CD8-positive, alpha-beta memory T cell (primary cell): Measurements from ENCODE around the gene NYAP1. TPM values are rescaled to one million over a fixed set of nuclear protein-coding genes. Genes with fewer than 3 reads are reported as not detected.
A peak's percentile ranks its signal among the peaks of the same experiment; 100 is the strongest.
"Not testable (repeated sequence)": the region's sequence is repeated elsewhere in the genome, so short reads cannot be mapped to it uniquely, and the experiment has no call there.

Experiments used
- CTCF ChIA-PET: fragments of 350-600 bp; sonication (Branson Sonifier 250); formaldehyde crosslinking; loops from one replicate; lab custom pipeline; 2021; ENCODE audit warnings: antibody characterized with exemption; lab: Charles Lee
- POLR2A ChIA-PET: fragments of 350-600 bp; sonication (Branson Sonifier 250); formaldehyde crosslinking; loops from one replicate; lab custom pipeline; 2021; ENCODE audit warnings: antibody characterized with exemption; lab: Charles Lee
- DNase-seq, 5 donors: peaks; one replicate each; pipeline versions ENCODE4 v3.0.0 to v3.0.0-alpha.2; 2020 to 2022; ENCODE audit warnings: mixed read lengths in 1 of 5
- H3K27ac ChIP-seq: one replicate; pipeline ENCODE4 v1.7.0; 2013; ENCODE audit warnings: low read depth, mild to moderate bottlenecking, low read length, moderate library complexity
- H3K27me3 ChIP-seq: 2 replicates; pipeline ENCODE4 v1.7.0; 2013; ENCODE audit warnings: low read length, mild to moderate bottlenecking; ENCODE audit not compliant: insufficient read depth, poor library complexity, severe bottlenecking
- H3K36me3 ChIP-seq: 2 replicates; pipeline ENCODE4 v1.7.0; 2013; ENCODE audit warnings: mild to moderate bottlenecking, low read length, moderate library complexity; ENCODE audit not compliant: insufficient read depth
- H3K4me1 ChIP-seq: 2 replicates; pipeline ENCODE4 v1.7.0; 2013; ENCODE audit warnings: mild to moderate bottlenecking, low read length, moderate library complexity; ENCODE audit not compliant: insufficient read depth
- H3K4me3 ChIP-seq: 2 replicates; pipeline ENCODE4 v1.7.0; 2013; ENCODE audit warnings: mild to moderate bottlenecking, low read length
- H3K9me3 ChIP-seq: 2 replicates; pipeline ENCODE4 v1.7.0; 2013; ENCODE audit warnings: mild to moderate bottlenecking, low read length
- H3K27ac Mint-ChIP-seq, 8 donors: one replicate each; pipeline ENCODE4 v1.8.0; 2020 to 2021; ENCODE audit warnings: mixed read lengths in 8 of 8, mild to moderate bottlenecking in 6 of 8, inconsistent platforms in 3 of 8, moderate library complexity in 3 of 8
- H3K27me3 Mint-ChIP-seq, 2 donors: one replicate each; pipeline ENCODE4 v1.8.0; 2020 to 2021; ENCODE audit warnings: mixed read lengths in 2 of 2, mild to moderate bottlenecking in 1 of 2, moderate library complexity in 1 of 2
- H3K36me3 Mint-ChIP-seq, 3 donors: one replicate each; pipeline ENCODE4 v1.8.0; 2020 to 2021; ENCODE audit warnings: mixed read lengths in 3 of 3, inconsistent platforms in 1 of 3, mild to moderate bottlenecking in 1 of 3
- H3K4me1 Mint-ChIP-seq, 3 donors: one replicate each; pipeline ENCODE4 v1.8.0; 2020 to 2021; ENCODE audit warnings: mixed read lengths in 3 of 3, inconsistent platforms in 1 of 3, mild to moderate bottlenecking in 1 of 3
- H3K4me3 Mint-ChIP-seq, 7 donors: one replicate each; pipeline ENCODE4 v1.8.0; 2020 to 2021; ENCODE audit warnings: mixed read lengths in 7 of 7, mild to moderate bottlenecking in 6 of 7, moderate library complexity in 4 of 7, inconsistent platforms in 2 of 7
- H3K9me3 Mint-ChIP-seq, 5 donors: one replicate each; pipeline ENCODE4 v1.8.0; 2020 to 2022; ENCODE audit warnings: mixed read lengths in 5 of 5, mild to moderate bottlenecking in 3 of 5, moderate library complexity in 2 of 5, inconsistent platforms in 1 of 5
- polyA plus RNA-seq: library from polyadenylated mRNA; unstranded; fragments of 300-500 nt; fragmentation: Illumina TruSeq; gene quantifications from one replicate; pipeline ENCODE4 v1.2.3, GENCODE V29; 2021
- total RNA-seq, 2 experiments: library from RNA; stranded (reverse); gene quantifications; one replicate each; pipeline ENCODE4 v1.2.3, GENCODE V29; 2021

The NYAP1 gene
- total and polyA plus RNA-seq, 3 experiments from 2014 or later = 0.13 to 0.18 TPM; not detected in 1

GRCh38 chr7:100536695-100537094 is 53.0 kb downstream of the NYAP1 start:
- H3K27me3 Mint-ChIP-seq, H3K36me3 Mint-ChIP-seq, H3K27ac ChIP-seq, H3K27me3 ChIP-seq, H3K27ac Mint-ChIP-seq, H3K4me3 ChIP-seq, DNase-seq, H3K4me3 Mint-ChIP-seq, H3K36me3 ChIP-seq, H3K9me3 ChIP-seq, H3K9me3 Mint-ChIP-seq: not testable (repeated sequence)
- POLR2A ChIA-PET = interaction anchor here (1.0 kb wide), 1 partner anchor 29 kb away, joined by 8 read pairs; no protein-coding TSS in a partner anchor
- peaks cover 25% of the 10 kb centered on the region for H3K4me1 ChIP-seq
- H3K4me1 Mint-ChIP-seq = peaks cover 26 to 31% (median 28%) of the 10 kb centered on the region in 3 donors
- CTCF ChIA-PET = interaction anchor here (1.3 kb wide), 1 partner anchor 86 kb away, joined by 4 read pairs; no protein-coding TSS in a partner anchor

GRCh38 chr7:100538348-100538653 is 54.6 kb downstream of the NYAP1 start:
- no peaks in the 10 kb centered on the region for H3K9me3 ChIP-seq
- DNase-seq = no peak
- peak overlapping the region; percentile 63 for H3K4me3 ChIP-seq
- H3K4me1 ChIP-seq = peaks cover 40% of the 10 kb centered on the region
- H3K27ac ChIP-seq = peak overlapping the region; percentile 64
- Mint-ChIP-seq H3K27me3 (peaks cover 0 to 1% of the 10 kb centered on the region in 2 donors), H3K4me1 (peaks cover 41 to 47% (median 44%) of the 10 kb centered on the region in 3 donors), H3K36me3 (peaks cover 0 to 6% (median 3%) of the 10 kb centered on the region in 3 donors), H3K9me3 (no peaks in the 10 kb centered on the region), H3K4me3 (peak overlapping the region; percentile 92 to 99 (median 96)), H3K27ac (peak overlapping the region; percentile 60 to 98 (median 92))
- POLR2A ChIA-PET = interaction anchor here (0.6 to 2.1 kb wide), 9 partner anchors 11 to 108 kb away, joined by 3 to 18 read pairs (median 6); partner anchors contain the start of genes FBXO24, LRCH4 and MEPCE
- CTCF ChIA-PET = interaction anchor here (1.4 to 2.8 kb wide), 5 partner anchors 11 to 56 kb away, joined by 3 to 17 read pairs (median 5); no protein-coding TSS in a partner anchor
- H3K27me3 ChIP-seq = no peaks in the 10 kb centered on the region
- H3K36me3 ChIP-seq = no peaks in the 10 kb centered on the region

DNA sequence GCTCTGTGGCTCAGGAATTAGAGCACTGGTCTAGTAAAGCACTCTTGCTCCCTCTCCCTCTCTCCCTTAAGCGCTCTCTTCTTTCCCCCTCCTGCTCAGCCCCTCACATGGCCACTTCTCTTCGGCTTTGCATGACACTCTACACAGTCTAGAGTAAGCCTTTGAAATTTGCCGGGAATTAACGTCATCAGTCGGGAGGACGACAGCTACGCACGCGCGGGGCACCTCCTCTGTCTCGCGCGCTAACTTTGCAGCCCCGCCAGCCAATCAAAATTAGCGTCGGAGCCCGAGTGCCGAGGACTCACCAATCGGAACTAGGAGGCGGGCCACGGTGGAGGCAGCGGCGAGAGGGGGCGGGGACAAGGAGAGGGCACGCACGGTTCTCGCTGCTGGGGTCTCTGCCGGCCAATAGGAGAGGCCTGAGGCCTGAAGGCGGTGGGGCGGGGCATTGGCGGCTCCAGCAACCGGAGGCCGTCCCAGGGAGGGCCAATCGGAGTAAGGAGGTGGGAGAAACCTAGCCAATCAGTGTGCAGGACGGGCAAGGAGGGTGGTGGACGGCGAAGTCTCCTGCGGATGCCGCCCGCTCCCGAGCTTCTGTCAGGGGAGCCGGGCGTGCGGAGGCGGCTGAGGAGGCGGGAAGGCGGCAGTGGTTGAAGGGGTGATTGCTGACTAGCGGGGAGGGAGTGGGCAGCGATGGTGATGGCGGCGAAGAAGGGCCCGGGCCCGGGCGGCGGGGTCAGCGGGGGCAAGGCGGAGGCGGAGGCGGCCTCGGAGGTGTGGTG is 55.1 kb downstream of the NYAP1 start, which contains the start of gene AGFG2:
AGFG2 (plus strand) TSS at position 550 of the 782 bp plus-strand sequence; CDS start at position 694, 144 bp downstream.
- Mint-ChIP-seq H3K36me3 (peaks cover 0 to 6% (median 3%) of the 10 kb centered on the region in 3 donors), H3K4me1 (peaks cover 47 to 52% (median 50%) of the 10 kb centered on the region in 3 donors), H3K9me3 (no peaks in the 10 kb centered on the region), H3K27ac (peak within 1 kb of the TSS; percentile 87 to 98 (median 92)), H3K4me3 (peak within 1 kb of the TSS; percentile 95 to 99 (median 96)), H3K27me3 (peaks cover 0 to 1% of the 10 kb centered on the region in 2 donors)
- Histone ChIP-seq H3K4me3 (peak within 1 kb of the TSS; percentile 79), H3K27me3 (no peaks in the 10 kb centered on the region), H3K27ac (peak within 1 kb of the TSS; percentile 64), H3K36me3 (no peaks in the 10 kb centered on the region), H3K4me1 (peaks cover 45% of the 10 kb centered on the region), H3K9me3 (no peaks in the 10 kb centered on the region)
- POLR2A ChIA-PET = interaction anchor here (0.6 to 2.1 kb wide), 11 partner anchors 10 to 136 kb away, joined by 3 to 18 read pairs (median 5); partner anchors contain the start of genes FBXO24, LRCH4, MEPCE and TSC22D4
- peak; percentile 100 for DNase-seq
- CTCF ChIA-PET = interaction anchor here (0.7 to 2.8 kb wide), 7 partner anchors 10 to 63 kb away, joined by 3 to 17 read pairs (median 5); no protein-coding TSS in a partner anchor

- no peaks in the 10 kb centered on the region for H3K9me3 ChIP-seq
- H3K36me3 ChIP-seq = no peaks in the 10 kb centered on the region
- Mint-ChIP-seq H3K27me3 (peaks cover 0 to 1% of the 10 kb centered on the region in 2 donors), H3K4me1 (peaks cover 53 to 59% (median 56%) of the 10 kb centered on the region in 3 donors), H3K27ac (peak overlapping the region in 7 of 8 donors; percentile 77 to 93 (median 91)), H3K4me3 (peak overlapping the region; percentile 95 to 99 (median 96)), H3K36me3 (peaks cover 0 to 6% (median 3%) of the 10 kb centered on the region in 3 donors), H3K9me3 (no peaks in the 10 kb centered on the region)
- H3K27me3 ChIP-seq = no peaks in the 10 kb centered on the region
- CTCF ChIA-PET = interaction anchor here (0.7 to 2.8 kb wide), 6 partner anchors 10 to 64 kb away, joined by 3 to 17 read pairs (median 5); no protein-coding TSS in a partner anchor
- peaks cover 52% of the 10 kb centered on the region for H3K4me1 ChIP-seq
- no peak for DNase-seq
- H3K4me3 ChIP-seq = peak overlapping the region; percentile 79
- POLR2A ChIA-PET = interaction anchor here (0.6 to 2.1 kb wide), 9 partner anchors 9 to 347 kb away, joined by 4 to 18 read pairs (median 5); partner anchors contain the start of genes FBXO24, LRCH4, MEPCE and TSC22D4
- peak overlapping the region; percentile 38 for H3K27ac ChIP-seq
Measured at GRCh38 chr7:100539436-100540006, 55.8 kb downstream of the NYAP1 start.

DNA sequence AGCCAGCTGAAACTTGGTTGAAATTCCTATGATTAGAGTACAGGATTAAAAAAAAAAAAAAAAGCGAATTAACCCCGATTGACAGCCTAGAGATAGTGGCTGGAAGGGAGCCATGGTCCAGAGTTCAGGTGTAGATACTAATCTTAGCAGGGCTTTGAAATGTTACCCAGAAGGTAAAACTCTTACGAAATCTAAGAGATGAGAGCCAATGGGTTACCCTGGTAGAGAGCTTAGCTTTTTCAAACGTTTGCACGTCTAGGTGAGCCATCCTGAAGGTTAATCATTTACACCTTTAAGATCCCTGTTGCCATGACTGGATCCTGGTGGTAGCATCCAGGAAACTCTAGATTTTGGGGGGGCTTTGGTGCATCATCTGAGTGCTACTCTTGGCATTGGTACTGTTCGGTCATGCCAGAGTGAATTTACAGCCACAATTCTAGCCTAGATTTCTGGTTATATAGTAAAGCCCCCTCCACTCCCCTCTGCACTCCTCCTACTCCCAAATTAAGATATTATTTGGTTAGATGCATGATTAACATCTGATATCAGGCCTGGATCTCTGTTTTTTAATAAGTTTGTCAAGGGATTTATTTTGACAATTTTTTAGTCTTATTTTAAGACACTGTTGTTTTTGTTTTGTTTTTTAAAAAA is 56.5 kb downstream of the NYAP1 start:
- CTCF ChIA-PET = interaction anchor here (2.4 to 2.8 kb wide), 2 partner anchors 9 to 19 kb away, joined by 10 to 17 read pairs; no protein-coding TSS in a partner anchor
- DNase-seq = no peak
- H3K27me3 Mint-ChIP-seq = peaks cover 0 to 1% of the 10 kb centered on the region in 2 donors
- peaks cover 58% of the 10 kb centered on the region for H3K4me1 ChIP-seq
- H3K27me3 ChIP-seq = no peaks in the 10 kb centered on the region
- POLR2A ChIA-PET = interaction anchor here (0.6 to 2.1 kb wide), 2 partner anchors 9 to 347 kb away, joined by 5 to 18 read pairs; no protein-coding TSS in a partner anchor
- H3K9me3 Mint-ChIP-seq = no peaks in the 10 kb centered on the region
- peak overlapping the region; percentile 79 for H3K4me3 ChIP-seq
- H3K9me3 ChIP-seq = no peaks in the 10 kb centered on the region
- H3K36me3 ChIP-seq = no peaks in the 10 kb centered on the region
- H3K36me3 Mint-ChIP-seq = peaks cover 0 to 6% (median 3%) of the 10 kb centered on the region in 3 donors
- H3K27ac Mint-ChIP-seq = peak overlapping the region; percentile 51 to 93 (median 86)
- H3K4me1 Mint-ChIP-seq = peaks cover 60 to 66% (median 63%) of the 10 kb centered on the region in 3 donors
- H3K27ac ChIP-seq = no peak overlapping the region
- H3K4me3 Mint-ChIP-seq = peak overlapping the region; percentile 95 to 99 (median 96)

DNA sequence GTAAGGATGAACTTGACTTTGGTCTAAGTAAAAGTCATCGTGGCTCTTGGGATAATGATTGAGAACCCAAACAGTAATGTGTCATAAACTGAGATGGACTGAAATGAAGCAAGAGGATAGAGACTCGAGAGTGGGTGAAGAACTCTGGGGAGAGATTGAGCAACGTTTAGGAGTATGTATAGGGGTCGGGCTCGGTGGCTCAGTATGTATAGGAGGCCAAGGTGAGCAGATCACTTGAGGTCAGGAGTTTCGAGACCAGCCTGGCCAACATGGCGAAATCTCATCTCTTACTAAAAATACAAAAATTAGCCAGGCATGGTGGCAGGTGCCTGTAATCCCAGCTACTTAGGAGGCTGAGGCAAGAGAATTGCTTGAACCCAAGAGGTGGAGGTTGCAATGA is 57.6 kb downstream of the NYAP1 start:
- DNase-seq, H3K27me3 Mint-ChIP-seq, H3K36me3 Mint-ChIP-seq, H3K36me3 ChIP-seq, H3K27me3 ChIP-seq, H3K27ac ChIP-seq, H3K9me3 ChIP-seq, H3K4me3 ChIP-seq, H3K9me3 Mint-ChIP-seq: not testable (repeated sequence)
- peaks cover 71 to 77% (median 74%) of the 10 kb centered on the region in 3 donors for H3K4me1 Mint-ChIP-seq
- CTCF ChIA-PET = interaction anchor here (0.9 to 2.8 kb wide), 9 partner anchors 12 to 151 kb away, joined by 3 to 21 read pairs (median 4); no protein-coding TSS in a partner anchor
- POLR2A ChIA-PET = interaction anchor here (1.4 kb wide), 1 partner anchor 25 kb away, joined by 12 read pairs; no protein-coding TSS in a partner anchor
- H3K4me1 ChIP-seq = peaks cover 69% of the 10 kb centered on the region
- peak overlapping the region; percentile 78 to 99 (median 96) for H3K4me3 Mint-ChIP-seq
- peak overlapping the region; percentile 58 to 98 (median 94) for H3K27ac Mint-ChIP-seq

DNA sequence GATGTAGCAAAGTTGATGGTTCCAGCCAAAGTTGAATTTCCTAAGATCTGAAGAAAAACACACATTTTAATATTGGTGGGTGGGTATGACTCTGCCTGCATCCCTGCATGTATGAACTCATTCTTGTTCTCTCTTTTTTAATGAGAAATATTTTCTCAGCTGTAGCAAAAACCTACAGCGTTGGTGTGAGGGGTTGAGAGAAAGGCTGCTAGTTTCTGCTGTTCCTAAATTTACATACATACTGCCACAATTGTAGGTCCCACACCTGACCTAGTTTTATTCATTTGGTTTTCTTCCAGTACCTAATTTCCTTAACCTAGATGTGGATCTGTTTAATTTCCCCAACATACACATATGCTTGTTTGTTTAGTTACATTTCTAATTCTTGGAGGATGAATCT is 59.9 kb downstream of the NYAP1 start:
- Mint-ChIP-seq H3K4me1 (peaks cover 88 to 94% (median 91%) of the 10 kb centered on the region in 3 donors), H3K27me3 (peaks cover 0 to 1% of the 10 kb centered on the region in 2 donors), H3K27ac (peak overlapping the region; percentile 86 to 99 (median 98)), H3K9me3 (no peaks in the 10 kb centered on the region), H3K36me3 (peaks cover 0 to 11% (median 9%) of the 10 kb centered on the region in 3 donors), H3K4me3 (peak overlapping the region; percentile 60 to 98 (median 96))
- ChIA-PET POLR2A (interaction anchor here (1.3 kb wide), 1 partner anchor 27 kb away, joined by 11 read pairs; no protein-coding TSS in a partner anchor), CTCF (interaction anchor here (0.8 to 2.8 kb wide), 4 partner anchors 16 to 48 kb away, joined by 3 to 21 read pairs (median 3); no protein-coding TSS in a partner anchor)
- Histone ChIP-seq H3K9me3 (no peaks in the 10 kb centered on the region), H3K36me3 (no peaks in the 10 kb centered on the region), H3K4me1 (peaks cover 88% of the 10 kb centered on the region), H3K27me3 (no peaks in the 10 kb centered on the region), H3K27ac (no peak overlapping the region), H3K4me3 (no peak overlapping the region)
- DNase-seq = no peak
